Brain microvascular endothelial cell (primary cell): ENCODE results near the gene CADPS.

Experiments
- DNase-seq: peaks from one replicate; pipeline ENCODE4 v3.0.0-alpha.2; 2020
- H3K27ac ChIP-seq: fragments of 250-450 bp; sonication (Bioruptor Pico); 2 replicates; pipeline ENCODE4 v1.5.1; 2020; ENCODE audit warnings: mild to moderate bottlenecking, moderate library complexity
- H3K27me3 ChIP-seq: fragments of 250-450 bp; sonication (Bioruptor Pico); replicated peaks from 2 replicates; pipeline ENCODE4 v1.5.1; 2020; ENCODE audit warnings: mild to moderate bottlenecking
- H3K36me3 ChIP-seq: fragments of 250-450 bp; sonication (Bioruptor Pico); replicated peaks from 2 replicates; pipeline ENCODE4 v1.5.1; 2020; ENCODE audit warnings: mild to moderate bottlenecking
- H3K4me3 ChIP-seq: 2 replicates; pipeline ENCODE4 v1.5.1; 2011; ENCODE audit warnings: low read depth, mild to moderate bottlenecking, control low read depth, low read length, moderate library complexity
- CTCF ChIP-seq: IDR thresholded peaks from 2 replicates; pipeline ENCODE4 v1.5.1; 2011; ENCODE audit warnings: low read depth, mild to moderate bottlenecking, moderate library complexity, low read length, control low read depth, inconsistent platforms; ENCODE audit errors: missing control alignments
- in situ Hi-C: cut with HindIII; loops from 2 replicates; pipeline ENCODE4 v1.10.0; 2017; ENCODE audit warnings: low sequenced_read_pairs, low pct_ligation_motif_present

CADPS gene

GRCh38 chr3:62735510-62735909 is 139.7 kb downstream of the CADPS start:
- no peak for DNase-seq
- H3K4me3 ChIP-seq: no peak overlapping the region
- in situ Hi-C loops: no loop called here
- TF ChIP-seq CTCF: no peak
- no peaks in the 10 kb centered on the region for H3K27me3 ChIP-seq
- no peaks in the 10 kb centered on the region for H3K36me3 ChIP-seq
- H3K27ac ChIP-seq: no peak overlapping the region

- no peak for DNase-seq
- Histone ChIP-seq H3K27me3 (no peaks in the 10 kb centered on the region), H3K36me3 (no peaks in the 10 kb centered on the region), H3K27ac (no peak overlapping the region), H3K4me3 (no peak overlapping the region)
- in situ Hi-C loops: no loop called here
- no peak for TF ChIP-seq CTCF
These were observed 142.9 kb downstream of the CADPS start for GRCh38 chr3:62732183-62732904.

GRCh38 chr3:62727981-62728380 is 147.2 kb downstream of the CADPS start:
- no peak overlapping the region for H3K27ac ChIP-seq
- in situ Hi-C loops: no loop called here
- TF ChIP-seq CTCF: no peak
- no peaks in the 10 kb centered on the region for H3K36me3 ChIP-seq
- DNase-seq: no peak
- H3K4me3 ChIP-seq: no peak overlapping the region
- H3K27me3 ChIP-seq: no peaks in the 10 kb centered on the region

GRCh38 chr3:62727536-62727935 is 147.7 kb downstream of the CADPS start:
- Histone ChIP-seq H3K27ac (no peak overlapping the region), H3K36me3 (no peaks in the 10 kb centered on the region), H3K4me3 (no peak overlapping the region), H3K27me3 (no peaks in the 10 kb centered on the region)
- TF ChIP-seq CTCF: no peak
- in situ Hi-C loops: no loop called here
- no peak for DNase-seq

GRCh38 chr3:62724503-62724902 is 150.7 kb downstream of the CADPS start:
- in situ Hi-C loops: no loop called here
- Histone ChIP-seq H3K4me3 (no peak overlapping the region), H3K27ac (no peak overlapping the region), H3K36me3 (no peaks in the 10 kb centered on the region), H3K27me3 (no peaks in the 10 kb centered on the region)
- TF ChIP-seq CTCF: no peak
- no peak for DNase-seq

- in situ Hi-C loops: no loop called here
- no peaks in the 10 kb centered on the region for H3K36me3 ChIP-seq
These were observed 151.3 kb downstream of the CADPS start for GRCh38 chr3:62723914-62724217.

More at GRCh38 chr3:62723914-62724217, 151.3 kb downstream of the CADPS start:
- Histone ChIP-seq H3K27ac (no peak overlapping the region), H3K27me3 (no peaks in the 10 kb centered on the region), H3K4me3 (no peak overlapping the region)
- no peak for DNase-seq
- TF ChIP-seq CTCF: no peak
